GM18505 (cell line): Measurements from ENCODE around the gene HBM.
"Not testable (repeated sequence)": the region's sequence is repeated elsewhere in the genome, so short reads cannot be mapped to it uniquely, and the experiment has no call there.

Experiments
- ATAC-seq: cut with Tn5 transposase; IDR thresholded peaks from one replicate; pipeline ENCODE4 v1.9.1; 2021; ENCODE audit not compliant: unreplicated experiment
- POLR2A ChIP-seq: IDR thresholded peaks from 4 replicates; pipeline ENCODE4 v1.6.1; 2011; ENCODE audit warnings: borderline replicate concordance; ENCODE audit not compliant: insufficient read depth, insufficient read length; ENCODE audit errors: extremely low read depth

Gene HBM

GRCh38 chr16:169014-169413, 3.2 kb downstream of the HBM start:
- no peak for TF ChIP-seq POLR2A
- no peak for ATAC-seq

GRCh38 chr16:170088-170507, 4.3 kb downstream of the HBM start:
- ATAC-seq, result not testable (repeated sequence)

DNA sequence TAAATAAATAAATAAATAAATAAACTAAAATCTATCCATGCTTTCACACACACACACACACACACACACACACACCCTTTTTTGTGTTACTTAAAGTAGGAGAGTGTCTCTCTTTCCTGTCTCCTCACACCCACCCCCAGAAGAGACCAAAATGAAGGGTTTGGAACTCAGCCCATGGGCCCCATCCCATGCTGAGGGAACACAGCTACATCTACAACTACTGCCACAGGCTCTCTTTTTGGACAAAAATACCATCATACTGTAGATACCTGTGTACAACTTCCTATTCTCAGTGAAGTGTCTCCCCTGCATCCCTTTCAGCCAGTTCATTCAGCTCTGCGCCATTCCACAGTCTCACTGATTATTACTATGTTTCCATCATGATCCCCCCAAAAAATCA, 5.0 kb downstream of the HBM start:
- no peak for TF ChIP-seq POLR2A
- ATAC-seq, result no peak

- not testable (repeated sequence) for ATAC-seq
Observed at GRCh38 chr16:172374-172941, 6.7 kb downstream of the HBM start, which contains the start of gene HBA2. HBA2 (plus strand) TSS chr16:172876; CDS start chr16:172913, 37 bp downstream.

DNA sequence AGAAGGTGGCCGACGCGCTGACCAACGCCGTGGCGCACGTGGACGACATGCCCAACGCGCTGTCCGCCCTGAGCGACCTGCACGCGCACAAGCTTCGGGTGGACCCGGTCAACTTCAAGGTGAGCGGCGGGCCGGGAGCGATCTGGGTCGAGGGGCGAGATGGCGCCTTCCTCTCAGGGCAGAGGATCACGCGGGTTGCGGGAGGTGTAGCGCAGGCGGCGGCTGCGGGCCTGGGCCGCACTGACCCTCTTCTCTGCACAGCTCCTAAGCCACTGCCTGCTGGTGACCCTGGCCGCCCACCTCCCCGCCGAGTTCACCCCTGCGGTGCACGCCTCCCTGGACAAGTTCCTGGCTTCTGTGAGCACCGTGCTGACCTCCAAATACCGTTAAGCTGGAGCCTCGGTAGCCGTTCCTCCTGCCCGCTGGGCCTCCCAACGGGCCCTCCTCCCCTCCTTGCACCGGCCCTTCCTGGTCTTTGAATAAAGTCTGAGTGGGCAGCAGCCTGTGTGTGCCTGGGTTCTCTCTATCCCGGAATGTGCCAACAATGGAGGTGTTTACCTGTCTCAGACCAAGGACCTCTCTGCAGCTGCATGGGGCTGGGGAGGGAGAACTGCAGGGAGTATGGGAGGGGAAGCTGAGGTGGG, 7.6 kb downstream of the HBM start:
- ATAC-seq, result not testable (repeated sequence)

DNA sequence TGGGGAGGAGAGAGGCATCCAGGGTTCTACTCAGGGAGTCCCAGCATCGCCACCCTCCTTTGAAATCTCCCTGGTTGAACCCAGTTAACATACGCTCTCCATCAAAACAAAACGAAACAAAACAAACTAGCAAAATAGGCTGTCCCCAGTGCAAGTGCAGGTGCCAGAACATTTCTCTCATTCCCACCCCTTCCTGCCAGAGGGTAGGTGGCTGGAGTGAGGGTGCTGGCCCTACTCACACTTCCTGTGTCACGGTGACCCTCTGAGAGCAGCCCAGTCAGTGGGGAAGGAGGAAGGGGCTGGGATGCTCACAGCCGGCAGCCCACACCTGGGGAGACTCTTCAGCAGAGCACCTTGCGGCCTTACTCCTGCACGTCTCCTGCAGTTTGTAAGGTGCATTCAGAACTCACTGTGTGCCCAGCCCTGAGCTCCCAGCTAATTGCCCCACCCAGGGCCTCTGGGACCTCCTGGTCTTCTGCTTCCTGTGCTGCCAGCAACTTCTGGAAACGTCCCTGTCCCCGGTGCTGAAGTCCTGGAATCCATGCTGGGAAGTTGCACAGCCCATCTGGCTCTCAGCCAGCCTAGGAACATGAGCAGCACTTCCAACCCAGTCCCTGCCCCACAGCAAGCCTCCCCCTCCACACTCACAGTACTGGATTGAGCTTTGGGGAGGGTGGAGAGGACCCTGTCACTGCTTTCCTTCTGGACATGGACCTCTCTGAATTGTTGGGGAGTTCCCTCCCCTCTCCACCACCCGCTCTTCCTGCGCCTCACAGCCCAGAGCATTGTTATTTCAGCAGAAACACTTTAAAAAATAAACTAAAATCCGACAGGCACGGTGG, 8.4 kb downstream of the HBM start:
- not testable (repeated sequence) for ATAC-seq

- ATAC-seq, result no peak
- TF ChIP-seq POLR2A, result no peak
Observed at GRCh38 chr16:175011-175949, 9.5 kb downstream of the HBM start.

GRCh38 chr16:176006-176405, 10.2 kb downstream of the HBM start:
- not testable (repeated sequence) for ATAC-seq

DNA sequence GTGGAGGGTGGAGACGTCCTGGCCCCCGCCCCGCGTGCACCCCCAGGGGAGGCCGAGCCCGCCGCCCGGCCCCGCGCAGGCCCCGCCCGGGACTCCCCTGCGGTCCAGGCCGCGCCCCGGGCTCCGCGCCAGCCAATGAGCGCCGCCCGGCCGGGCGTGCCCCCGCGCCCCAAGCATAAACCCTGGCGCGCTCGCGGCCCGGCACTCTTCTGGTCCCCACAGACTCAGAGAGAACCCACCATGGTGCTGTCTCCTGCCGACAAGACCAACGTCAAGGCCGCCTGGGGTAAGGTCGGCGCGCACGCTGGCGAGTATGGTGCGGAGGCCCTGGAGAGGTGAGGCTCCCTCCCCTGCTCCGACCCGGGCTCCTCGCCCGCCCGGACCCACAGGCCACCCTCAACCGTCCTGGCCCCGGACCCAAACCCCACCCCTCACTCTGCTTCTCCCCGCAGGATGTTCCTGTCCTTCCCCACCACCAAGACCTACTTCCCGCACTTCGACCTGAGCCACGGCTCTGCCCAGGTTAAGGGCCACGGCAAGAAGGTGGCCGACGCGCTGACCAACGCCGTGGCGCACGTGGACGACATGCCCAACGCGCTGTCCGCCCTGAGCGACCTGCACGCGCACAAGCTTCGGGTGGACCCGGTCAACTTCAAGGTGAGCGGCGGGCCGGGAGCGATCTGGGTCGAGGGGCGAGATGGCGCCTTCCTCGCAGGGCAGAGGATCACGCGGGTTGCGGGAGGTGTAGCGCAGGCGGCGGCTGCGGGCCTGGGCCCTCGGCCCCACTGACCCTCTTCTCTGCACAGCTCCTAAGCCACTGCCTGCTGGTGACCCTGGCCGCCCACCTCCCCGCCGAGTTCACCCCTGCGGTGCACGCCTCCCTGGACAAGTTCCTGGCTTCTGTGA, 11.0 kb downstream of the HBM start, which contains the start of gene HBA1:
Gene HBA1, plus strand, starts transcription at position 204 of the 906 bp plus-strand sequence. Its CDS starts 37 bp downstream, at position 241.
- ATAC-seq, result not testable (repeated sequence)

DNA sequence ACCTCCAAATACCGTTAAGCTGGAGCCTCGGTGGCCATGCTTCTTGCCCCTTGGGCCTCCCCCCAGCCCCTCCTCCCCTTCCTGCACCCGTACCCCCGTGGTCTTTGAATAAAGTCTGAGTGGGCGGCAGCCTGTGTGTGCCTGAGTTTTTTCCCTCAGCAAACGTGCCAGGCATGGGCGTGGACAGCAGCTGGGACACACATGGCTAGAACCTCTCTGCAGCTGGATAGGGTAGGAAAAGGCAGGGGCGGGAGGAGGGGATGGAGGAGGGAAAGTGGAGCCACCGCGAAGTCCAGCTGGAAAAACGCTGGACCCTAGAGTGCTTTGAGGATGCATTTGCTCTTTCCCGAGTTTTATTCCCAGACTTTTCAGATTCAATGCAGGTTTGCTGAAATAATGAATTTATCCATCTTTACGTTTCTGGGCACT, 11.6 kb downstream of the HBM start:
- TF ChIP-seq POLR2A, result no peak
- no peak for ATAC-seq

- no peak for ATAC-seq
- no peak for TF ChIP-seq POLR2A
Observed at GRCh38 chr16:177981-178667, 12.3 kb downstream of the HBM start.

DNA sequence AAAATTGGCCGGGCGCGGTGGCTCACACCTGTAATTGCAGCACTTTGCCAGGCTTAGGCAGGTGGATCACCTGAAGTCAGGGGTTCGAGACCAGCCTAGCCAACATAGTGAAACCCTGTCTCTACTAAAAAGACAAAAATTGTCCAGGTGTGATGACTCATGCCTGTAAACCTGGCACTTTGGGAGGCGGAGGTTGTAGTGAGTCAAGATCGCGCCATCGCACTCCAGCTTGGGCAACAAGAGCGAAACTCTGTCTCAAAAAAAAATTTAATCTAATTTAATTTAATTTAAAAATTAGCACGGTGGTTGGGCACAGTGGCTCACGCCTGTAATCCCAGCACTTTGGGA, 12.9 kb downstream of the HBM start:
- no peak for TF ChIP-seq POLR2A
- no peak for ATAC-seq
